HG03575 (cell line): ENCODE measurements around the gene MIDN.

ENCODE experiments used
- ATAC-seq: cut with Tn5 transposase; IDR thresholded peaks from one replicate; pipeline ENCODE4 v1.9.1; 2021; ENCODE audit not compliant: unreplicated experiment, insufficient number of reproducible peaks, low FRiP score; ENCODE audit errors: extremely low read depth

Gene MIDN

GRCh38 chr19:1264801-1265614 lies 16.6 kb downstream of the MIDN start:
- no peak for ATAC-seq

- ATAC-seq, result no peak
Observed at GRCh38 chr19:1265615-1266128, 17.3 kb downstream of the MIDN start.

GRCh38 chr19:1266129-1266915 lies 17.9 kb downstream of the MIDN start:
- ATAC-seq, result no peak

- no peak for ATAC-seq
Observed at GRCh38 chr19:1266916-1267476, 18.6 kb downstream of the MIDN start.

- no peak for ATAC-seq
Observed at GRCh38 chr19:1267477-1268225, 19.3 kb downstream of the MIDN start.

- no peak for ATAC-seq
Observed at GRCh38 chr19:1268226-1269064, 20.1 kb downstream of the MIDN start.

- ATAC-seq, result peak; percentile 38
Observed at GRCh38 chr19:1269065-1269477, 20.7 kb downstream of the MIDN start, which contains the start of gene CIRBP. CIRBP (plus strand) TSS chr19:1269332; CDS start chr19:1270934, 1,602 bp downstream.

GRCh38 chr19:1269478-1270212 lies 21.3 kb downstream of the MIDN start:
- ATAC-seq, result no peak

GRCh38 chr19:1270213-1270853 lies 21.9 kb downstream of the MIDN start:
- ATAC-seq, result no peak

GRCh38 chr19:1270854-1271527 lies 22.6 kb downstream of the MIDN start:
- ATAC-seq, result no peak

- ATAC-seq, result no peak
Observed at GRCh38 chr19:1271528-1272422, 23.4 kb downstream of the MIDN start.

- ATAC-seq, result no peak
Observed at GRCh38 chr19:1272423-1273262, 24.3 kb downstream of the MIDN start.

- no peak for ATAC-seq
Observed at GRCh38 chr19:1273263-1274041, 25.1 kb downstream of the MIDN start.
